A673 (cell line): ENCODE data around the gene NECTIN3. TPM values are rescaled to one million over a fixed set of nuclear protein-coding genes. Genes with fewer than 3 reads are reported as not detected.

Experiments used
- BruUV-seq: library from RNA; stranded (reverse); fragments of 400-500 nt; replicated peaks from 2 replicates; lab custom pipeline; 2021; lab: Mats Ljungman, UMichigan
- CTCF ChIA-PET: fragments of 300-600 bp; sonication (Branson Sonifier 250); formaldehyde crosslinking; loops from one replicate; lab custom pipeline; 2022; ENCODE audit warnings: antibody characterized with exemption; lab: Charles Lee
- POLR2A ChIA-PET: fragments of 300-600 bp; sonication (Branson Sonifier 250); formaldehyde crosslinking; loops from one replicate; lab custom pipeline; 2022; ENCODE audit warnings: antibody characterized with exemption; ENCODE audit not compliant: low non-redundant PET; lab: Charles Lee
- DNase-seq: peaks from one replicate; pipeline ENCODE4 v3.0.0-alpha.2; 2015; ENCODE audit warnings: low spot score
- H3K27ac ChIP-seq: fragments of 200-600 bp; sonication (generic); 2 replicates; pipeline ENCODE4 v1.5.1; 2016; ENCODE audit warnings: mixed run types, low read depth, mild to moderate bottlenecking, mixed read lengths, antibody characterized with exemption, low read length; ENCODE audit not compliant: poor library complexity, severe bottlenecking
- H3K27me3 ChIP-seq: fragments of 200-600 bp; sonication (generic); replicated peaks from 2 replicates; pipeline ENCODE4 v1.6.1; 2017; ENCODE audit warnings: mixed run types, low read depth, mild to moderate bottlenecking, mixed read lengths, antibody characterized with exemption, low read length; ENCODE audit not compliant: insufficient read depth, poor library complexity
- H3K36me3 ChIP-seq: fragments of 200-600 bp; sonication (generic); 2 replicates; pipeline ENCODE4 v1.6.1; 2016; ENCODE audit warnings: mixed run types, mild to moderate bottlenecking, mixed read lengths, antibody characterized with exemption, low read length; ENCODE audit not compliant: insufficient read depth, poor library complexity, severe bottlenecking
- H3K4me1 ChIP-seq: fragments of 200-600 bp; sonication (generic); 2 replicates; pipeline ENCODE4 v1.6.1; 2017; ENCODE audit warnings: mixed run types, mild to moderate bottlenecking, mixed read lengths, antibody characterized with exemption, low read length; ENCODE audit not compliant: insufficient read depth, poor library complexity, severe bottlenecking
- H3K4me3 ChIP-seq: fragments of 200-600 bp; sonication (generic); 2 replicates; pipeline ENCODE4 v1.5.1; 2016; ENCODE audit warnings: low read depth, mixed run types, mild to moderate bottlenecking, mixed read lengths, low read length; ENCODE audit not compliant: poor library complexity, severe bottlenecking
- H3K9me3 ChIP-seq: fragments of 200-600 bp; sonication (generic); 2 replicates; pipeline ENCODE4 v1.6.1; 2016; ENCODE audit warnings: mixed run types, low read depth, mild to moderate bottlenecking, mixed read lengths, antibody characterized with exemption, low read length; ENCODE audit not compliant: poor library complexity, severe bottlenecking
- CTCF ChIP-seq: fragments of 300-800, 200-600 bp; sonication (generic); conservative IDR thresholded peaks from 2 replicates; pipeline ENCODE4 v1.5.1; 2017; ENCODE audit warnings: low read depth, mild to moderate bottlenecking, antibody characterized with exemption, low read length, moderate library complexity, mixed read lengths
- EZH2 ChIP-seq: fragments of 200-600 bp; sonication (generic); IDR thresholded peaks from 2 replicates; pipeline ENCODE4 v1.6.1; 2017; ENCODE audit warnings: borderline replicate concordance, low read depth, mild to moderate bottlenecking, mixed read lengths, antibody characterized with exemption, low read length; ENCODE audit not compliant: poor library complexity, severe bottlenecking
- intact Hi-C: fragments of 100-400 bp; cut with micrococcal nuclease; formaldehyde crosslinking; loops from one replicate; pipeline ENCODE4 v1.10.0; 2022; ENCODE audit not compliant: unreplicated experiment
- total RNA-seq: library from RNA; stranded (reverse); gene quantifications from 2 replicates; pipeline ENCODE4 v1.2.3, GENCODE V29; 2021

Gene NECTIN3
- total RNA-seq, 1 experiment from 2014 or later = 9.4 TPM

- POLR2A ChIA-PET = no interaction called here
- no TSS peak for BruUV-seq
- Histone ChIP-seq H3K9me3 (no peaks in the 10 kb centered on the region), H3K27me3 (no peaks in the 10 kb centered on the region), H3K4me1 (no peaks in the 10 kb centered on the region), H3K4me3 (no peak overlapping the region), H3K36me3 (no peaks in the 10 kb centered on the region), H3K27ac (no peak overlapping the region)
- no peak for TF ChIP-seq CTCF
- CTCF ChIA-PET = no interaction called here
- intact Hi-C loops = no loop called here
- no peak for DNase-seq
These were observed 166.3 kb downstream of the NECTIN3 start for GRCh38 chr3:111237946-111238345.

GRCh38 chr3:111238885-111239284, 167.3 kb downstream of the NECTIN3 start:
- DNase-seq = no peak
- ChIA-PET CTCF (no interaction called here), POLR2A (no interaction called here)
- Histone ChIP-seq H3K36me3 (no peaks in the 10 kb centered on the region), H3K4me3 (no peak overlapping the region), H3K4me1 (no peaks in the 10 kb centered on the region), H3K9me3 (no peaks in the 10 kb centered on the region), H3K27ac (no peak overlapping the region), H3K27me3 (no peaks in the 10 kb centered on the region)
- TF ChIP-seq EZH2 (no peak), CTCF (no peak)
- no TSS peak for BruUV-seq
- intact Hi-C loops = no loop called here

GRCh38 chr3:111241960-111242359, 170.3 kb downstream of the NECTIN3 start:
- TF ChIP-seq CTCF (no peak), EZH2 (no peak)

More at GRCh38 chr3:111241960-111242359, 170.3 kb downstream of the NECTIN3 start:
- BruUV-seq = no TSS peak
- POLR2A ChIA-PET = interaction anchor here (0.6 kb wide), 1 partner anchor 1860 kb away, joined by 4 read pairs; no protein-coding TSS in a partner anchor
- Histone ChIP-seq H3K27me3 (no peaks in the 10 kb centered on the region), H3K36me3 (no peaks in the 10 kb centered on the region), H3K4me1 (no peaks in the 10 kb centered on the region), H3K9me3 (no peaks in the 10 kb centered on the region), H3K4me3 (no peak overlapping the region), H3K27ac (no peak overlapping the region)
- no peak for DNase-seq
- intact Hi-C loops = no loop called here
- CTCF ChIA-PET = no interaction called here
